ENCODE measurements around the gene AGPAT1.

DNA sequence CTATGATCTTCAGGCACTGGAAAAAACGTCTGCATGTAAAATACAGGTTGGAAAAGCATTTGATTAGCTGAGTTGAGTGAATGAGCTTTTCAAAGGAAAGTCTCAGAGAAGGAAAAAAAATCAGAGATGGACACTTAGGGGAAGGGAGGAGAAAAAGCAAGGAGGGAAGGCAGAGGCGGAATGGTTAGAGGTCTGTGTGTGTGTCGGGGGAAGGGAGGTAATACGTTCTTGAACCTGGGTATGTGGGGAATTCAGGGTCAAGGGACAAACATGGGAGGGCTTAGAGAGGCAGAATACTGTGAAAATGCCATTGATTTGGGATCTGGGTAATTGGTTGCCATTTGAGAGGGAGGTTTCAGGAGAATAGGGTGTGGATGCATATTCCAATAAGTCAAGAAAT lies 29.2 kb downstream of the AGPAT1 start:
- TF ChIP-seq, protein P1, sequence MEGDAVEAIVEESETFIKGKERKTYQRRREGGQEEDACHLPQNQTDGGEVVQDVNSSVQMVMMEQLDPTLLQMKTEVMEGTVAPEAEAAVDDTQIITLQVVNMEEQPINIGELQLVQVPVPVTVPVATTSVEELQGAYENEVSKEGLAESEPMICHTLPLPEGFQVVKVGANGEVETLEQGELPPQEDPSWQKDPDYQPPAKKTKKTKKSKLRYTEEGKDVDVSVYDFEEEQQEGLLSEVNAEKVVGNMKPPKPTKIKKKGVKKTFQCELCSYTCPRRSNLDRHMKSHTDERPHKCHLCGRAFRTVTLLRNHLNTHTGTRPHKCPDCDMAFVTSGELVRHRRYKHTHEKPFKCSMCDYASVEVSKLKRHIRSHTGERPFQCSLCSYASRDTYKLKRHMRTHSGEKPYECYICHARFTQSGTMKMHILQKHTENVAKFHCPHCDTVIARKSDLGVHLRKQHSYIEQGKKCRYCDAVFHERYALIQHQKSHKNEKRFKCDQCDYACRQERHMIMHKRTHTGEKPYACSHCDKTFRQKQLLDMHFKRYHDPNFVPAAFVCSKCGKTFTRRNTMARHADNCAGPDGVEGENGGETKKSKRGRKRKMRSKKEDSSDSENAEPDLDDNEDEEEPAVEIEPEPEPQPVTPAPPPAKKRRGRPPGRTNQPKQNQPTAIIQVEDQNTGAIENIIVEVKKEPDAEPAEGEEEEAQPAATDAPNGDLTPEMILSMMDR (IDR thresholded peaks at IDR 0.05), result no peak
- no peak for TF ChIP-seq ZFX (IDR thresholded peaks at IDR 0.05; ENCODE audit: borderline replicate concordance)

Measured in 22Rv1 (cell line).